Thyroid gland (tissue), 4 donors: Measurements from ENCODE around the gene MIA3. TPM values are rescaled to one million over a fixed set of nuclear protein-coding genes. Genes with fewer than 3 reads are reported as not detected.

Source experiments
- DNase-seq, 2 donors: peaks; one replicate each; pipeline ENCODE4 v3.0.0-alpha.2; 2019
- H3K27ac ChIP-seq, 3 donors: fragments of 200-600 bp; sonication (generic); 1 replicate in 2 of 3; 2 replicates in 1 of 3; pipeline ENCODE4 v1.5.1; 2016 to 2019; ENCODE audit warnings: mild to moderate bottlenecking in 1 of 3, moderate library complexity in 1 of 3
- H3K27me3 ChIP-seq: fragments of 200-600 bp; sonication (generic); one replicate; pipeline ENCODE4 v1.5.1; 2019
- H3K36me3 ChIP-seq, 2 donors: fragments of 200-600 bp; sonication (generic); one replicate each; pipeline ENCODE4 v1.5.1; 2016 to 2019
- H3K4me1 ChIP-seq, 2 donors: fragments of 200-600 bp; sonication (generic); one replicate each; pipeline ENCODE4 v1.5.1; 2017 to 2019
- H3K4me3 ChIP-seq, 3 donors: fragments of 200-600 bp; sonication (generic); replicated peaks in 1 of 3; 1 replicate in 2 of 3; 2 replicates in 1 of 3; pipeline ENCODE4 v1.5.1; 2016; ENCODE audit warnings: mild to moderate bottlenecking in 1 of 3
- H3K9me3 ChIP-seq: fragments of 200-600 bp; sonication (generic); one replicate; pipeline ENCODE4 v1.5.1; 2017
- POLR2A ChIP-seq, 2 donors: fragments of 450-650 bp; IDR thresholded peaks; one replicate each; pipeline ENCODE4 v1.6.1; 2017; ENCODE audit warnings: antibody characterized with exemption in 2 of 2, mild to moderate bottlenecking in 2 of 2, moderate library complexity in 1 of 2
- WGBS, 2 donors: methylation state at CpG; one replicate each; pipeline ENCODE4 v1.1.5; 2017; 5-methylcytosine and 5-hydroxymethylcytosine counted together
- intact Hi-C: fragments of 100-400 bp; cut with DNase I; formaldehyde crosslinking; loops from one replicate; pipeline ENCODE4 v1.15.1; 2023
- total RNA-seq, 4 donors: library from RNA; depleted of rRNA; stranded (reverse); fragments of >200 nt; gene quantifications; one replicate each; pipeline ENCODE4 v1.2.3, GENCODE V29; 2016
- TF ChIP-seq, protein P1 (sequence below), 6 experiments: fragments of 200-600 bp in 3 of 6; fragments of 450-650 bp in 3 of 6; sonication (generic) in 3 of 6; IDR thresholded peaks; one replicate each; pipeline ENCODE4 v1.5.1; 2016 to 2019; ENCODE audit warnings: antibody characterized with exemption in 6 of 6, mild to moderate bottlenecking in 2 of 6, inconsistent platforms in 1 of 6, moderate library complexity in 1 of 6

Gene MIA3
- total RNA-seq, 4 donors from 2014 or later = 58.0 to 96.3 (median 70.0) TPM

DNA sequence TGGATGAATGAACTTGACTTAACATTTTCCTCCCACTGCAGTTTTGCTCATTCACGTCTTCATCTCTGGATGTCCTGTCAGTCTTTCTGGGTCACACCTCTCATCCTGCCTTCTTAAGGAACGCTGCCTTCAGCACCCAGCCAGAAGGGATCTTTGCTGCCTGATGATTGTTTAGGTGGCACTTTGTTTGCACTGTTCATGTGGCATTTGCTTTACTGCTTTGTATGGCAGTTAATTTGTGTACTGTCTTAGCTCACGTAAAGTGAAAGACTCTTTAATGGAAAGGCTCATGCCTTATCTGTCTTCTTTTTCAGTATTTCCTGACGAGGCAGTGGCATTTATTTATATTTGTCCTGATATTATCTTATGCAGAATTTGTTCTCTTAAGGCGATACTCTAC lies 4.9 kb downstream of the MIA3 start:
- no peak overlapping the region for H3K4me3 ChIP-seq
- intact Hi-C loops = no loop called here
- WGBS, 2 donors = 96 to 97% methylated on average over 5 of the region's 5 CpGs
- peaks cover 0 to 9% of the 10 kb centered on the region in 2 donors for H3K4me1 ChIP-seq
- no peaks in the 10 kb centered on the region for H3K27me3 ChIP-seq
- peaks cover 12 to 26% of the 10 kb centered on the region in 2 donors for H3K36me3 ChIP-seq
- TF ChIP-seq POLR2A (IDR thresholded peaks at IDR 0.05) = no peak
- TF ChIP-seq, protein P1, sequence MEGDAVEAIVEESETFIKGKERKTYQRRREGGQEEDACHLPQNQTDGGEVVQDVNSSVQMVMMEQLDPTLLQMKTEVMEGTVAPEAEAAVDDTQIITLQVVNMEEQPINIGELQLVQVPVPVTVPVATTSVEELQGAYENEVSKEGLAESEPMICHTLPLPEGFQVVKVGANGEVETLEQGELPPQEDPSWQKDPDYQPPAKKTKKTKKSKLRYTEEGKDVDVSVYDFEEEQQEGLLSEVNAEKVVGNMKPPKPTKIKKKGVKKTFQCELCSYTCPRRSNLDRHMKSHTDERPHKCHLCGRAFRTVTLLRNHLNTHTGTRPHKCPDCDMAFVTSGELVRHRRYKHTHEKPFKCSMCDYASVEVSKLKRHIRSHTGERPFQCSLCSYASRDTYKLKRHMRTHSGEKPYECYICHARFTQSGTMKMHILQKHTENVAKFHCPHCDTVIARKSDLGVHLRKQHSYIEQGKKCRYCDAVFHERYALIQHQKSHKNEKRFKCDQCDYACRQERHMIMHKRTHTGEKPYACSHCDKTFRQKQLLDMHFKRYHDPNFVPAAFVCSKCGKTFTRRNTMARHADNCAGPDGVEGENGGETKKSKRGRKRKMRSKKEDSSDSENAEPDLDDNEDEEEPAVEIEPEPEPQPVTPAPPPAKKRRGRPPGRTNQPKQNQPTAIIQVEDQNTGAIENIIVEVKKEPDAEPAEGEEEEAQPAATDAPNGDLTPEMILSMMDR (IDR thresholded peaks at IDR 0.05) = no peak
- no peak overlapping the region for H3K27ac ChIP-seq
- no peak for DNase-seq
- H3K9me3 ChIP-seq = no peaks in the 10 kb centered on the region

DNA sequence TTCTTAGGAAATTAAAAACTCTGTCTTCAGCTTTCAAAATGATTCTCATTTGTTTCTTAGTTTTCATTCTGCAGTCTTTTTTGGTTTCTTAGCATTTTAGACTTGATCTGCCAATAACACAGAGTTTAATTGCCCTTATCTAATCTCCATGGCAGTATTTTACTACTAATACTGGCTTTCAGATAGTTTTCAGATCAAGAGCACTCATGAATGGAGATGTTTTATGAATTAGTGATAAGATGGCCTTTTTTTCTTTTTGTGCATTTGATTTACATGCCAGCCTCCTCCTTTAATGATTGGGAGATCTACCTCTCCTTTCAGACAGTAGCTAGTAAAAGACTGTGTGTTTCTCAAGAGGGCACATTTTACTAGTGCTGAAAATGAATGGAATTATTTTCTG lies 5.6 kb downstream of the MIA3 start:
- TF ChIP-seq POLR2A (IDR thresholded peaks at IDR 0.05) = no peak
- TF ChIP-seq, protein P1 (IDR thresholded peaks at IDR 0.05) = no peak
- Histone ChIP-seq H3K4me3 (no peak overlapping the region), H3K9me3 (no peaks in the 10 kb centered on the region), H3K4me1 (peaks cover 0 to 9% of the 10 kb centered on the region in 2 donors), H3K36me3 (peaks cover 19 to 33% of the 10 kb centered on the region in 2 donors), H3K27me3 (no peaks in the 10 kb centered on the region), H3K27ac (no peak overlapping the region)
- intact Hi-C loops = no loop called here
- DNase-seq = no peak

DNA sequence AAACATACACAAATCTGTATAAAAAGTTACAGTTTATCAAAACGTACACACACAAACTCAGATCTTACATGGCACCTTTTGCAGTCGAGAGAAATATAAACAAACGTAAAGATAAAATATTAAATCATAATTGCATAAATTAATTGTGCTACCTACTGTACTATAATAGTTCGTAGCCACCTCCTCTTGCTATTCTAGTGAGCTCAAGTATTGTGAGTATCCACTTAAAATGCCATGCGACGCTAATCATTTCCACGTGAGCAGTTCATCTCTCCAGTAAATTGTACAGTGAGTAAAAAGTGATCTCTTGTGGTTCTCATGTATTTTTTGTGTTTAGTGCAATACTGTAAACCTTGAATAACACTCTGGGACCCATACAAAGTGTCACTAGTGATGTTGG lies 6.3 kb downstream of the MIA3 start:
- TF ChIP-seq, protein P1 (IDR thresholded peaks at IDR 0.05) = no peak
- no peak for TF ChIP-seq POLR2A (IDR thresholded peaks at IDR 0.05)
- intact Hi-C loops = no loop called here
- DNase-seq = no peak
- WGBS, 2 donors = 91% methylated on average over 7 of the region's 7 CpGs
- Histone ChIP-seq H3K27me3 (no peaks in the 10 kb centered on the region), H3K36me3 (peaks cover 25 to 39% of the 10 kb centered on the region in 2 donors), H3K4me3 (no peak overlapping the region), H3K4me1 (peaks cover 0 to 6% of the 10 kb centered on the region in 2 donors), H3K9me3 (no peaks in the 10 kb centered on the region), H3K27ac (no peak overlapping the region)

DNA sequence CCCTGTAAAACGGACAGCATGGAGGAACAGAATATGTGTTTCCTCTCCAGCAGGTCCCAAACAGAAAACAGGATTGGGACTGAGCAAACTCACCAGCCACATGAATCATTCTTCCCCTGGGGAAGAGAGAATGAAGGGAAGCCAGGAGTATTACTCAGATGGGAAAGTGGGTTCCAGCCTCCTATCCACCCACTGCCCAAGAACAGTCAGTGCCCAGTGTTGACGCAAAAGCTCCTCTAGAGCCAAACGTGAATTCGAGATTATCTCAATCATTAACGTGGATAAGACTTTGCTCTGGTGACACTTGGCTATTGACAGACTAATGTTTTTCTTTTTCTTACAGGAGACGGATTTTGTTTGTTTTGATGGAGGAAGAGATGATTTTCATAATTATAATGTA lies 9.3 kb downstream of the MIA3 start:
- intact Hi-C loops = no loop called here
- no peaks in the 10 kb centered on the region for H3K4me1 ChIP-seq
- peaks cover 28 to 53% of the 10 kb centered on the region in 2 donors for H3K36me3 ChIP-seq
- no peaks in the 10 kb centered on the region for H3K27me3 ChIP-seq
- TF ChIP-seq, protein P1 (IDR thresholded peaks at IDR 0.05) = no peak
- no peak for TF ChIP-seq POLR2A (IDR thresholded peaks at IDR 0.05)
- WGBS, 2 donors = 85 to 89% methylated on average over 6 of the region's 6 CpGs
- no peak overlapping the region for H3K27ac ChIP-seq
- no peak for DNase-seq
- no peak overlapping the region for H3K4me3 ChIP-seq
- no peaks in the 10 kb centered on the region for H3K9me3 ChIP-seq

DNA sequence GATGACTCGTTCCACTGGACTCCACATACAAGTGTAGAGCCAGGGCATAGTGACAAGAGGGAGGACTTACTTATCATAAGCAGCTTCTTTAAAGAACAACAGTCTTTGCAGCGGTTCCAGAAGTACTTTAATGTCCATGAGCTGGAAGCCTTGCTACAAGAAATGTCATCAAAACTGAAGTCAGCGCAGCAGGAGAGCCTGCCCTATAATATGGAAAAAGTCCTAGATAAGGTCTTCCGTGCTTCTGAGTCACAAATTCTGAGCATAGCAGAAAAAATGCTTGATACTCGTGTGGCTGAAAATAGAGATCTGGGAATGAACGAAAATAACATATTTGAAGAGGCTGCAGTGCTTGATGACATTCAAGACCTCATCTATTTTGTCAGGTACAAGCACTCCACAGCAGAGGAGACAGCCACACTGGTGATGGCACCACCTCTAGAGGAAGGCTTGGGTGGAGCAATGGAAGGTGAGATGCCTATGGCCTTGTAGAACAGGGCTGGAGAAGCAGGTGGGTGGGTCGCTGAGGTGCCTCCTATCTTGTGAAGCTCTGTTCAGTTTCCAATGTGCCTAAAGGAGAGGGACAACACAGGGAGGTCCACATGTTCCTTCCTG lies 12.1 kb downstream of the MIA3 start:
- intact Hi-C loops = loop anchor here (5.0 kb wide), 1 partner anchor 168 kb away; no protein-coding TSS in a partner anchor
- WGBS, 2 donors = 90 to 91% methylated on average over 7 of the region's 7 CpGs
- no peaks in the 10 kb centered on the region for H3K4me1 ChIP-seq
- peaks cover 37 to 56% of the 10 kb centered on the region in 2 donors for H3K36me3 ChIP-seq
- H3K27me3 ChIP-seq = no peaks in the 10 kb centered on the region
- DNase-seq = no peak
- TF ChIP-seq POLR2A (IDR thresholded peaks at IDR 0.05) = no peak
- TF ChIP-seq, protein P1 (IDR thresholded peaks at IDR 0.05) = no peak
- no peak overlapping the region for H3K27ac ChIP-seq
- H3K9me3 ChIP-seq = no peaks in the 10 kb centered on the region
- H3K4me3 ChIP-seq = no peak overlapping the region
